Activated CD4-positive, alpha-beta T cell treated with anti-CD3 and anti-CD28 coated beads for 36 hours (primary cell): ENCODE measurements around the gene RAC2. TPM values are rescaled to one million over a fixed set of nuclear protein-coding genes. Genes with fewer than 3 reads are reported as not detected.

Experiments
- total RNA-seq, 2 experiments: library from RNA; stranded (reverse); gene quantifications; one replicate each; pipeline ENCODE4 v1.2.3, GENCODE V29; 2021

RAC2 gene
- total RNA-seq, 2 experiments from 2014 or later = 692 to 930 TPM

Other genes starting within 250 kb of the RAC2 start
- gene TST, start 224.8 kb downstream of the RAC2 start, total RNA-seq = 1 to 10 TPM; 1.8 to 2.1 TPM
- gene MPST, start 224.5 kb downstream of the RAC2 start, total RNA-seq = 10 to 100 TPM; 10.6 to 11.0 TPM
- gene KCTD17, start 192.5 kb downstream of the RAC2 start, total RNA-seq = 10 to 100 TPM; 32.5 to 36.8 TPM
- 10 to 100 TPM; 17.6 to 20.2 TPM for gene TMPRSS6, start 134.6 kb downstream of the RAC2 start, total RNA-seq
- 100 to 1,000 TPM; 204 to 231 TPM for gene IL2RB, start 94.4 kb downstream of the RAC2 start, total RNA-seq
- gene C1QTNF6, start 56.0 kb downstream of the RAC2 start, total RNA-seq = 1 to 10 TPM; 8.4 to 8.7 TPM
- 10 to 100 TPM; 14.8 to 15.6 TPM for gene SSTR3, start 31.8 kb downstream of the RAC2 start, total RNA-seq
- gene CYTH4, start 38.2 kb upstream of the RAC2 start, total RNA-seq = 10 to 100 TPM; 33.1 to 42.8 TPM
- gene ELFN2, start 183.2 kb upstream of the RAC2 start, total RNA-seq = under 1 TPM; 0.19 to 0.25 TPM
- 100 to 1,000 TPM; 108 to 125 TPM for gene MFNG, start 242.1 kb upstream of the RAC2 start, total RNA-seq